A673 (cell line): Measurements from ENCODE around the gene RACGAP1. TPM values are rescaled to one million over a fixed set of nuclear protein-coding genes. Genes with fewer than 3 reads are reported as not detected.
A peak's percentile ranks its signal among the peaks of the same experiment; 100 is the strongest.

Experiments used
- Bru-seq: library from RNA; stranded (reverse); fragments of 400-500 nt; gene quantifications from one replicate; lab custom pipeline; 2021; lab: Mats Ljungman, UMichigan
- BruChase-seq, 2 experiments: library from RNA; stranded (reverse); fragments of 400-500 nt; gene quantifications; one replicate each; lab custom pipeline; 2021; lab: Mats Ljungman, UMichigan
- BruUV-seq: library from RNA; stranded (reverse); fragments of 400-500 nt; replicated peaks from 2 replicates; lab custom pipeline; 2021; lab: Mats Ljungman, UMichigan
- CTCF ChIA-PET: fragments of 300-600 bp; sonication (Branson Sonifier 250); formaldehyde crosslinking; loops from one replicate; lab custom pipeline; 2022; ENCODE audit warnings: antibody characterized with exemption; lab: Charles Lee
- POLR2A ChIA-PET: fragments of 300-600 bp; sonication (Branson Sonifier 250); formaldehyde crosslinking; loops from one replicate; lab custom pipeline; 2022; ENCODE audit warnings: antibody characterized with exemption; ENCODE audit not compliant: low non-redundant PET; lab: Charles Lee
- DNase-seq: peaks from one replicate; pipeline ENCODE4 v3.0.0-alpha.2; 2015; ENCODE audit warnings: low spot score
- H3K27ac ChIP-seq: fragments of 200-600 bp; sonication (generic); 2 replicates; pipeline ENCODE4 v1.5.1; 2016; ENCODE audit warnings: mixed run types, low read depth, mild to moderate bottlenecking, mixed read lengths, antibody characterized with exemption, low read length; ENCODE audit not compliant: poor library complexity, severe bottlenecking
- H3K27me3 ChIP-seq: fragments of 200-600 bp; sonication (generic); replicated peaks from 2 replicates; pipeline ENCODE4 v1.6.1; 2017; ENCODE audit warnings: mixed run types, low read depth, mild to moderate bottlenecking, mixed read lengths, antibody characterized with exemption, low read length; ENCODE audit not compliant: insufficient read depth, poor library complexity
- H3K36me3 ChIP-seq: fragments of 200-600 bp; sonication (generic); 2 replicates; pipeline ENCODE4 v1.6.1; 2016; ENCODE audit warnings: mixed run types, mild to moderate bottlenecking, mixed read lengths, antibody characterized with exemption, low read length; ENCODE audit not compliant: insufficient read depth, poor library complexity, severe bottlenecking
- H3K4me1 ChIP-seq: fragments of 200-600 bp; sonication (generic); 2 replicates; pipeline ENCODE4 v1.6.1; 2017; ENCODE audit warnings: mixed run types, mild to moderate bottlenecking, mixed read lengths, antibody characterized with exemption, low read length; ENCODE audit not compliant: insufficient read depth, poor library complexity, severe bottlenecking
- H3K4me3 ChIP-seq: fragments of 200-600 bp; sonication (generic); 2 replicates; pipeline ENCODE4 v1.5.1; 2016; ENCODE audit warnings: low read depth, mixed run types, mild to moderate bottlenecking, mixed read lengths, low read length; ENCODE audit not compliant: poor library complexity, severe bottlenecking
- H3K9me3 ChIP-seq: fragments of 200-600 bp; sonication (generic); 2 replicates; pipeline ENCODE4 v1.6.1; 2016; ENCODE audit warnings: mixed run types, low read depth, mild to moderate bottlenecking, mixed read lengths, antibody characterized with exemption, low read length; ENCODE audit not compliant: poor library complexity, severe bottlenecking
- EZH2 ChIP-seq: fragments of 200-600 bp; sonication (generic); IDR thresholded peaks from 2 replicates; pipeline ENCODE4 v1.6.1; 2017; ENCODE audit warnings: borderline replicate concordance, low read depth, mild to moderate bottlenecking, mixed read lengths, antibody characterized with exemption, low read length; ENCODE audit not compliant: poor library complexity, severe bottlenecking
- intact Hi-C: fragments of 100-400 bp; cut with micrococcal nuclease; formaldehyde crosslinking; loops from one replicate; pipeline ENCODE4 v1.10.0; 2022; ENCODE audit not compliant: unreplicated experiment
- long read RNA-seq: library from polyadenylated mRNA; stranded (forward); transcript quantifications from one replicate; pipeline ENCODE4 v2.0.0, GENCODE V29; 2022
- total RNA-seq: library from RNA; stranded (reverse); gene quantifications from 2 replicates; pipeline ENCODE4 v1.2.3, GENCODE V29; 2021
- TF ChIP-seq, protein P1 (sequence below): fragments of 300-800, 200-600 bp; sonication (generic); conservative IDR thresholded peaks from 2 replicates; pipeline ENCODE4 v1.5.1; 2017; ENCODE audit warnings: low read depth, mild to moderate bottlenecking, antibody characterized with exemption, low read length, moderate library complexity, mixed read lengths

The RACGAP1 gene, protein sequence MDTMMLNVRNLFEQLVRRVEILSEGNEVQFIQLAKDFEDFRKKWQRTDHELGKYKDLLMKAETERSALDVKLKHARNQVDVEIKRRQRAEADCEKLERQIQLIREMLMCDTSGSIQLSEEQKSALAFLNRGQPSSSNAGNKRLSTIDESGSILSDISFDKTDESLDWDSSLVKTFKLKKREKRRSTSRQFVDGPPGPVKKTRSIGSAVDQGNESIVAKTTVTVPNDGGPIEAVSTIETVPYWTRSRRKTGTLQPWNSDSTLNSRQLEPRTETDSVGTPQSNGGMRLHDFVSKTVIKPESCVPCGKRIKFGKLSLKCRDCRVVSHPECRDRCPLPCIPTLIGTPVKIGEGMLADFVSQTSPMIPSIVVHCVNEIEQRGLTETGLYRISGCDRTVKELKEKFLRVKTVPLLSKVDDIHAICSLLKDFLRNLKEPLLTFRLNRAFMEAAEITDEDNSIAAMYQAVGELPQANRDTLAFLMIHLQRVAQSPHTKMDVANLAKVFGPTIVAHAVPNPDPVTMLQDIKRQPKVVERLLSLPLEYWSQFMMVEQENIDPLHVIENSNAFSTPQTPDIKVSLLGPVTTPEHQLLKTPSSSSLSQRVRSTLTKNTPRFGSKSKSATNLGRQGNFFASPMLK
- 173 and 179 TPM in 2 replicates for total RNA-seq
- percentile 89 among the genes with signal in this experiment for Bru-seq, nascent RNA
- BruChase-seq, experiment 1, labeled RNA remaining after a 2-hour chase, result percentile 92 among the genes with signal in this experiment
- BruChase-seq, experiment 2, labeled RNA remaining after a 6-hour chase, result percentile 92 among the genes with signal in this experiment
- long read RNA-seq, transcript RACGAP1-201 (17 exons, 3,073 nt), result major isoform, 8 of 56 reads
- long read RNA-seq, partial matches to known transcripts, result 4 of 56 reads
- long read RNA-seq, other reads (novel, unspliced or antisense), result 41 of 56 reads

DNA sequence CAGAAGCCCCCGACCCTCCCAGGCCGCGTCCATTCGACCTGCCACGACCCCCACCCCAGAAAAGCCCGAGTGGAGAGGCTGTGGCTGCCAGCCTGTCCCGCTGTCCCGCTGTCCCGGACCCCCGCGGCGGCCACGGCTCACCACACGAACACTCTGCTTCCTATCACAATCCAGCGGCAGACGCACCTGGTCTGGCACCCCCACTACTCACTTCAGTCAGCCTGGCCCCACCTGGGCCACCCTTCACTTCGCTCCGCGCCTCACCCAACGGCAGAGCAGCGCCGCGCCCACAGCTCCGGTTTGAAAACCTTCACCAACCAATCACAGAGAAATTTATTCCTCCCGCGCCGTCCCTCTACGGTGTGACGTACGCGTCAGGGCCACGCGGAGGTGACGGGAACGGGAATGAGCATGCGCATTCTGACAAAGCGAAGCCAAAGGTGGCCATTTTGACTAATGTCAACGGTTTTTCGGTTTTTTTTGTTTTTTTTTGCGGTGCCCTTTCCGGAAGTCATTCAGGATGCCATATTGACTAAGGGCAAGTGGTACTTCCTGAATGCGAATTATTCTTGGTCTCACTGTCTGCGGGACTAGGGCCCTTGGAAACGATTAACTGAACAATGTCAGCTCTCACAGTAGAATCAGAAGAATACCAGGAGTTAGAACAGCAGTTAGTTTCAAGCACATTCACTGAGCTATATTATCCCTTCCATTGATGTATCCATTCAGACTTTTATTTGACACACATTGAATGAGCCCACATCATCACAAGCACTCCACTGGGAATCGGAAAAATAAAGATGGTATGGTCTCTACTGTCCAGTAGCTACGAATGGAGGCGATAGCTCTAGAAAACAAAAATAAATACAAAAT, at the start of gene RACGAP1:
RACGAP1 (minus strand) TSS at position 308 of the 873 bp plus-strand sequence. CDS start 8,779 bp downstream, outside the sequence.
- intact Hi-C loops, result no loop called here
- DNase-seq, result peak; percentile 99
- H3K27ac ChIP-seq, result peak within 1 kb of the TSS; percentile 96
- H3K36me3 ChIP-seq, result peaks cover 14% of the 10 kb centered on the region
- CTCF ChIA-PET, result interaction anchor here (0.7 to 1.1 kb wide), 2 partner anchors 15 to 62 kb away, joined by 3 read pairs; no protein-coding TSS in a partner anchor
- peaks cover 14% of the 10 kb centered on the region for H3K4me1 ChIP-seq
- POLR2A ChIA-PET, result no interaction called here
- H3K27me3 ChIP-seq, result no peaks in the 10 kb centered on the region
- peak within 1 kb of the TSS; percentile 95 for H3K4me3 ChIP-seq
- no peak for TF ChIP-seq EZH2
- TF ChIP-seq, protein P1, sequence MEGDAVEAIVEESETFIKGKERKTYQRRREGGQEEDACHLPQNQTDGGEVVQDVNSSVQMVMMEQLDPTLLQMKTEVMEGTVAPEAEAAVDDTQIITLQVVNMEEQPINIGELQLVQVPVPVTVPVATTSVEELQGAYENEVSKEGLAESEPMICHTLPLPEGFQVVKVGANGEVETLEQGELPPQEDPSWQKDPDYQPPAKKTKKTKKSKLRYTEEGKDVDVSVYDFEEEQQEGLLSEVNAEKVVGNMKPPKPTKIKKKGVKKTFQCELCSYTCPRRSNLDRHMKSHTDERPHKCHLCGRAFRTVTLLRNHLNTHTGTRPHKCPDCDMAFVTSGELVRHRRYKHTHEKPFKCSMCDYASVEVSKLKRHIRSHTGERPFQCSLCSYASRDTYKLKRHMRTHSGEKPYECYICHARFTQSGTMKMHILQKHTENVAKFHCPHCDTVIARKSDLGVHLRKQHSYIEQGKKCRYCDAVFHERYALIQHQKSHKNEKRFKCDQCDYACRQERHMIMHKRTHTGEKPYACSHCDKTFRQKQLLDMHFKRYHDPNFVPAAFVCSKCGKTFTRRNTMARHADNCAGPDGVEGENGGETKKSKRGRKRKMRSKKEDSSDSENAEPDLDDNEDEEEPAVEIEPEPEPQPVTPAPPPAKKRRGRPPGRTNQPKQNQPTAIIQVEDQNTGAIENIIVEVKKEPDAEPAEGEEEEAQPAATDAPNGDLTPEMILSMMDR, result no peak
- no peaks in the 10 kb centered on the region for H3K9me3 ChIP-seq
- BruUV-seq, result no TSS peak

DNA sequence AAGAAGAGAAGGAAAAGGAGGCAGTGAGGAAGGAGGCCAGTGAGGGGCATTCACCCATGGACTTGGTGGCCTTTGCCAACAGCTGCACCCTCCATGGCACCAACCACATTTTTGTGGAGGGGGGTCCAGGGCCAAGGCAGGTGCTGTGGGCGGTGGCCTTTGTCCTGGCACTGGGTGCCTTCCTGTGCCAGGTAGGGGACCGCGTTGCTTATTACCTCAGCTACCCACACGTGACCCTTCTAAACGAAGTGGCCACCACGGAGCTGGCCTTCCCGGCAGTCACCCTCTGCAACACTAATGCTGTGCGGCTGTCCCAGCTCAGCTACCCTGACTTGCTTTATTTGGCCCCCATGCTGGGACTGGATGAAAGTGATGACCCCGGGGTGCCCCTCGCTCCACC, 48.4 kb upstream of the RACGAP1 start:
- intact Hi-C loops, result loop anchor here (5.0 kb wide), 1 partner anchor 296 kb away; no protein-coding TSS in a partner anchor
- TF ChIP-seq, protein P1, result no peak
- no peak for TF ChIP-seq EZH2

DNA sequence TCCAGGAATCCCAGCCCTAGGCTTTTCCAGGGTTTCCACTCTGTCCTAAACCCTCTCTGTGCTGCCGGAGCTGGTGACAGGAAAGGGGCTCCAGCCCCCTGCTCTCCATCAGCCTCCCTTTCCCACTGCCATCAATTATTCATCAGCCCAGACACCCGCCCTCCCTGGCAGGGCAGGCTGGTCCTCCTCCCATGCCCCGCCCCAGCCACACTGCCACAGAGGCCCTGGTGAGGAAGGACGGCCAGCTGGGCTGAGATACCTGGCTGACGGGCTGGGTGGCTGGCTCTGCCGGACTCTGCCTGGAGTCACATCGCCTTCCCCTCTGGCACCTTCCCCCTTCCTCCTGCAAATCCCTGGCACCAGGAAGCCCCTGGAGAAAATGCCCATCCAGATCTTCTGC, 47.9 kb upstream of the RACGAP1 start:
- no peaks in the 10 kb centered on the region for H3K9me3 ChIP-seq
- no peak overlapping the region for H3K4me3 ChIP-seq
- TF ChIP-seq EZH2, result no peak
- TF ChIP-seq, protein P1, result no peak
- H3K27me3 ChIP-seq, result no peaks in the 10 kb centered on the region
- H3K27ac ChIP-seq, result no peak overlapping the region
- BruUV-seq, result no TSS peak
- no peaks in the 10 kb centered on the region for H3K36me3 ChIP-seq
- no peaks in the 10 kb centered on the region for H3K4me1 ChIP-seq
- DNase-seq, result no peak
- CTCF ChIA-PET, result no interaction called here
- POLR2A ChIA-PET, result no interaction called here
- intact Hi-C loops, result loop anchor here (5.0 kb wide), 1 partner anchor 296 kb away; no protein-coding TSS in a partner anchor

More for the DNA sequence above, 48.4 kb upstream of the RACGAP1 start:
- POLR2A ChIA-PET, result no interaction called here
- Histone ChIP-seq H3K27ac (no peak overlapping the region), H3K9me3 (no peaks in the 10 kb centered on the region), H3K36me3 (no peaks in the 10 kb centered on the region), H3K4me1 (no peaks in the 10 kb centered on the region), H3K4me3 (no peak overlapping the region), H3K27me3 (no peaks in the 10 kb centered on the region)
- CTCF ChIA-PET, result no interaction called here
- no peak for DNase-seq
- BruUV-seq, result no TSS peak
